ENCODE data around the gene RAB42. TPM values are rescaled to one million over a fixed set of nuclear protein-coding genes. Genes with fewer than 3 reads are reported as not detected.

RAB42 gene
- total and polyA plus RNA-seq, 9 of the 15 experiments (the other 6 are each of a cell fraction or from before 2014, with no cell fraction given) = 0.07 to 0.14 (median 0.12) TPM; not detected in 6

DNA sequence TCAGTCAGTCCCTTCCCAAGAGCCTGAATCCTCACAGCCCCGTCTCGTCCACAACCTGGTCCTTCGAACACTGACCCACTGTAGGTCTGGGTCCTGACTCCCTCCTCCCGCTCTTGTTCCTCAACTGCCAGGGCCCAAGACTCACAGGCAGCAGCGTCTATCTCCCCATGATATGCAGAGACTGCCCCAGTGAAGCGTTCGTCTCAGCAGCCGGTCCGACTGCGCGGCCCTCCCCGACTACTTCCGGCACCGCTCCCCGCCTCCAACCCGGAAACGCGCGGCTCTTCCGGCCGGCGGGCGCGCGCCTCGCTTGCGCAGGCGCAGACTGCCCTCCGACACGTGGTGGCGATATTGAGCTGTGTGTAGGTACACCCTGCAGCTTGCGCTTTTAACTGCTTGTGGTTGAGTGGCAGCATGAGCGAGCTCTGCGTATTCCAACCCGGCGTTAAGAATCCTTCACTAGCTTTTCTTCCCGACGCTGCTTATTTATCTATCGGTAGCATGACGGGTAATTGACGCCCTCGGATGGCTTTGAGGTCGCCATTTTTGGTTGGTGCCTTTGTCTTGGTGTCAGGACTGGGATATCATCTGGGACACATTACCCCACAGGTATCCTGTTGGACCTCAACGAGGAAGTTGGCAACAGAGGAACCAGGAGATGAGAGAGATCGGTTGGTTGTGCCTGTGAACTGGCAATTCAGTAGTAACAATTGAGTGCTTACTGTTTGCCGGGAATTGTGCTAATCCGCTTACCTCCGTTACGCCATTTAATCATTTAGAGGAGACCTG is 51.0 kb downstream of the RAB42 start, which contains the start of gene TAF12 (continued):
- TF ChIP-seq, protein P1, sequence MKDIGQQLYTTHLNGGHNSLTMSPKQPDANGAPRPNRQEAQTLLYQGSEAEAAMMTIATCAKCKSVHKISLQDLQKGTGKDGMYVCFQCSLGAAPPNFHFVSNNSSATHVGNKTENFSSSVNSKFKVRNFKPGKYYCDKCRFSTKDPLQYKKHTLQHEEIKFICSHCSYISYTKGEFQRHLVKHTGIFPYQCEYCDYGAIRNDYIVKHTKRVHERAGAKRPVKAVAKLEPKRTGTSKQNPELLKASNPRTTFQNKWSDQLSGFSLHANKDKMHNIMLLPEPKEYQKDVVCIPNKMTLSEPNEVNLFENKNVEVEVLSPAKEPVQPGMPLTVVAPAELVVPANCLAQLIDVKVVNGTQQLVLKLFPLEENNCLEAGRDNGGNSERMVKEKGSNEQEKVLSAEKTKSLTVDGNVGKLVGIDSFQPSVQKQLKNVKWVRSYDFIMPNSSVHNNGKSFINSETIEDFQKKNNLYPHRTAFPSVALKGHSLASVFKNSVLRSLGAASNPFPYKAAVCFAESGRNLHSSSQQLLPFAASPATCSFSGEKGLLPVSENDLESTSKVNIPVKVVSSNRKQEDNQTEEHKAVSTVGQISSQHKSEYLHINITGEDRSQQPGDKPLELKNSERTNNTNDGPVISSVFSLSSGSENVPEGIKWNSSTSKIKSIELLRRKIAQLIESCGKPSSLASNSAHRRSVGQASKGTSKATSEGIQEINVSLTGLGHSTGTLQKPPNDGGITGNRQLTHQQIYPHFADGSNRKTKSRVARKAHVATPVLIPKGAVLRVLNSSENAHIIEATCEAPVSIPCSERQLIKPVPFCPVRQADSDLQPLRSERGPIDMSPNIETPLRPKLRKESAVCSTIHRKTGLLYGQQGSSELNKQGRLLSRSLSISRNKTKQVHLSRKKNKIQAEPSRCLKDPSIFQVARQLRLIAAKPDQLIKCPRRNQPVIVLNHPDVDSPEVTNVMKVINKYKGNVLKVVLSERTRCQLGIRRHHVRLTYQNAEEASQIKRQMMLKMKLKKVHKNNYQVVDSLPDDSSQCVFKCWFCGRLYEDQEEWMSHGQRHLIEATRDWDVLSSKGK (CRISPR knock-in tag; IDR thresholded peaks at IDR 0.05) = no peak
- TF ChIP-seq ETV1 (tag; conservative IDR thresholded peaks at IDR 0.05; ENCODE audit: low read depth) (peak; percentile 94), NR3C1 (CRISPR knock-in tag; IDR thresholded peaks at IDR 0.05) (no peak), HNRNPH1 (optimal IDR thresholded peaks at IDR 0.05; ENCODE audit: low read depth, low read length) (no peak), SMARCA4 (IDR thresholded peaks at IDR 0.05) (no peak), CCNT2 (IDR thresholded peaks at IDR 0.05; ENCODE audit: borderline replicate concordance, extremely low read depth, insufficient read length, low read depth, low read length) (peak; percentile 94), BMI1 (IDR thresholded peaks at IDR 0.05; ENCODE audit: low read length) (no peak)
- TF ChIP-seq, protein P2, sequence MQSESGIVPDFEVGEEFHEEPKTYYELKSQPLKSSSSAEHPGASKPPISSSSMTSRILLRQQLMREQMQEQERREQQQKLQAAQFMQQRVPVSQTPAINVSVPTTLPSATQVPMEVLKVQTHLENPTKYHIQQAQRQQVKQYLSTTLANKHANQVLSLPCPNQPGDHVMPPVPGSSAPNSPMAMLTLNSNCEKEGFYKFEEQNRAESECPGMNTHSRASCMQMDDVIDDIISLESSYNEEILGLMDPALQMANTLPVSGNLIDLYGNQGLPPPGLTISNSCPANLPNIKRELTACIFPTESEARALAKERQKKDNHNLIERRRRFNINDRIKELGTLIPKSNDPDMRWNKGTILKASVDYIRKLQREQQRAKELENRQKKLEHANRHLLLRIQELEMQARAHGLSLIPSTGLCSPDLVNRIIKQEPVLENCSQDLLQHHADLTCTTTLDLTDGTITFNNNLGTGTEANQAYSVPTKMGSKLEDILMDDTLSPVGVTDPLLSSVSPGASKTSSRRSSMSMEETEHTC (IDR thresholded peaks at IDR 0.05) = peak; percentile 41; the same call in 1 of the 2 replicates
- TF ChIP-seq, protein P3, sequence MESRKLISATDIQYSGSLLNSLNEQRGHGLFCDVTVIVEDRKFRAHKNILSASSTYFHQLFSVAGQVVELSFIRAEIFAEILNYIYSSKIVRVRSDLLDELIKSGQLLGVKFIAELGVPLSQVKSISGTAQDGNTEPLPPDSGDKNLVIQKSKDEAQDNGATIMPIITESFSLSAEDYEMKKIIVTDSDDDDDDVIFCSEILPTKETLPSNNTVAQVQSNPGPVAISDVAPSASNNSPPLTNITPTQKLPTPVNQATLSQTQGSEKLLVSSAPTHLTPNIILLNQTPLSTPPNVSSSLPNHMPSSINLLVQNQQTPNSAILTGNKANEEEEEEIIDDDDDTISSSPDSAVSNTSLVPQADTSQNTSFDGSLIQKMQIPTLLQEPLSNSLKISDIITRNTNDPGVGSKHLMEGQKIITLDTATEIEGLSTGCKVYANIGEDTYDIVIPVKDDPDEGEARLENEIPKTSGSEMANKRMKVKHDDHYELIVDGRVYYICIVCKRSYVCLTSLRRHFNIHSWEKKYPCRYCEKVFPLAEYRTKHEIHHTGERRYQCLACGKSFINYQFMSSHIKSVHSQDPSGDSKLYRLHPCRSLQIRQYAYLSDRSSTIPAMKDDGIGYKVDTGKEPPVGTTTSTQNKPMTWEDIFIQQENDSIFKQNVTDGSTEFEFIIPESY (CRISPR knock-in tag; IDR thresholded peaks at IDR 0.05) = peak; percentile 64; the same call in 1 of the 2 replicates
- TF ChIP-seq, protein P4, sequence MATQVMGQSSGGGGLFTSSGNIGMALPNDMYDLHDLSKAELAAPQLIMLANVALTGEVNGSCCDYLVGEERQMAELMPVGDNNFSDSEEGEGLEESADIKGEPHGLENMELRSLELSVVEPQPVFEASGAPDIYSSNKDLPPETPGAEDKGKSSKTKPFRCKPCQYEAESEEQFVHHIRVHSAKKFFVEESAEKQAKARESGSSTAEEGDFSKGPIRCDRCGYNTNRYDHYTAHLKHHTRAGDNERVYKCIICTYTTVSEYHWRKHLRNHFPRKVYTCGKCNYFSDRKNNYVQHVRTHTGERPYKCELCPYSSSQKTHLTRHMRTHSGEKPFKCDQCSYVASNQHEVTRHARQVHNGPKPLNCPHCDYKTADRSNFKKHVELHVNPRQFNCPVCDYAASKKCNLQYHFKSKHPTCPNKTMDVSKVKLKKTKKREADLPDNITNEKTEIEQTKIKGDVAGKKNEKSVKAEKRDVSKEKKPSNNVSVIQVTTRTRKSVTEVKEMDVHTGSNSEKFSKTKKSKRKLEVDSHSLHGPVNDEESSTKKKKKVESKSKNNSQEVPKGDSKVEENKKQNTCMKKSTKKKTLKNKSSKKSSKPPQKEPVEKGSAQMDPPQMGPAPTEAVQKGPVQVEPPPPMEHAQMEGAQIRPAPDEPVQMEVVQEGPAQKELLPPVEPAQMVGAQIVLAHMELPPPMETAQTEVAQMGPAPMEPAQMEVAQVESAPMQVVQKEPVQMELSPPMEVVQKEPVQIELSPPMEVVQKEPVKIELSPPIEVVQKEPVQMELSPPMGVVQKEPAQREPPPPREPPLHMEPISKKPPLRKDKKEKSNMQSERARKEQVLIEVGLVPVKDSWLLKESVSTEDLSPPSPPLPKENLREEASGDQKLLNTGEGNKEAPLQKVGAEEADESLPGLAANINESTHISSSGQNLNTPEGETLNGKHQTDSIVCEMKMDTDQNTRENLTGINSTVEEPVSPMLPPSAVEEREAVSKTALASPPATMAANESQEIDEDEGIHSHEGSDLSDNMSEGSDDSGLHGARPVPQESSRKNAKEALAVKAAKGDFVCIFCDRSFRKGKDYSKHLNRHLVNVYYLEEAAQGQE (IDR thresholded peaks at IDR 0.05; ENCODE audit: borderline replicate concordance) = peak; percentile 83
- TF ChIP-seq, protein P4 (CRISPR knock-in tag; IDR thresholded peaks at IDR 0.05; ENCODE audit: low read depth) = no peak
